Naive thymus-derived CD4-positive, alpha-beta T cell (primary cell): Measurements from ENCODE around the gene STK40. TPM values are rescaled to one million over a fixed set of nuclear protein-coding genes. Genes with fewer than 3 reads are reported as not detected.

ENCODE experiments used
- ATAC-seq: fragments of 150-1000 bp; cut with Tn5 transposase; 2 replicates; pipeline ENCODE4 v1.10.0; 2021; ENCODE audit warnings: mild to moderate bottlenecking, moderate library complexity
- CTCF ChIA-PET: fragments of 350-600 bp; sonication (Branson Sonifier 250); formaldehyde crosslinking; loops from one replicate; lab custom pipeline; 2021; ENCODE audit warnings: antibody characterized with exemption; lab: Charles Lee
- POLR2A ChIA-PET: fragments of 350-600 bp; sonication (Branson Sonifier 250); formaldehyde crosslinking; loops from one replicate; lab custom pipeline; 2021; ENCODE audit warnings: antibody characterized with exemption, inconsistent platforms; lab: Charles Lee
- DNase-seq, 9 donors: peaks; one replicate each; pipeline versions ENCODE4 v3.0.0 to v3.0.0-alpha.2; 2020 to 2022; ENCODE audit warnings: mixed read lengths in 1 of 9
- H3K27ac ChIP-seq: one replicate; pipeline ENCODE4 v1.7.0; 2013; ENCODE audit warnings: mild to moderate bottlenecking, low read depth, low read length, moderate library complexity
- H3K27me3 ChIP-seq, 2 donors: one replicate each; pipeline ENCODE4 v1.7.0; 2013; ENCODE audit warnings: low read length in 2 of 2, mild to moderate bottlenecking in 2 of 2, moderate library complexity in 2 of 2; ENCODE audit not compliant: control insufficient read depth in 2 of 2, insufficient read depth in 2 of 2
- H3K36me3 ChIP-seq, 3 experiments: 1 replicate in 2 of 3; 2 replicates in 1 of 3; pipeline ENCODE4 v1.7.0; 2013; ENCODE audit warnings: low read length in 3 of 3, mild to moderate bottlenecking in 3 of 3, moderate library complexity in 1 of 3; ENCODE audit not compliant: insufficient read depth in 3 of 3, control insufficient read depth in 2 of 3
- H3K4me1 ChIP-seq, 2 donors: one replicate each; pipeline ENCODE4 v1.7.0; 2013; ENCODE audit warnings: low read length in 2 of 2, mild to moderate bottlenecking in 2 of 2, moderate library complexity in 1 of 2; ENCODE audit not compliant: control insufficient read depth in 2 of 2, insufficient read depth in 2 of 2
- H3K4me3 ChIP-seq: 2 replicates; pipeline ENCODE4 v1.7.0; 2013; ENCODE audit warnings: mild to moderate bottlenecking, low read length
- H3K9me3 ChIP-seq, 3 experiments: 1 replicate in 2 of 3; 2 replicates in 1 of 3; pipeline ENCODE4 v1.7.0; 2013; ENCODE audit warnings: low read length in 3 of 3; ENCODE audit not compliant: control insufficient read depth in 2 of 3
- H3K27ac Mint-ChIP-seq, 9 donors: one replicate each; pipeline ENCODE4 v1.8.0; 2020 to 2022; ENCODE audit warnings: mixed read lengths in 9 of 9, mild to moderate bottlenecking in 8 of 9, moderate library complexity in 5 of 9, inconsistent platforms in 2 of 9
- H3K27me3 Mint-ChIP-seq, 5 donors: one replicate each; pipeline ENCODE4 v1.8.0; 2021 to 2022; ENCODE audit warnings: mixed read lengths in 5 of 5, mild to moderate bottlenecking in 1 of 5
- H3K36me3 Mint-ChIP-seq, 5 donors: one replicate each; pipeline ENCODE4 v1.8.0; 2020 to 2022; ENCODE audit warnings: mixed read lengths in 5 of 5, mild to moderate bottlenecking in 3 of 5, inconsistent platforms in 1 of 5
- H3K4me1 Mint-ChIP-seq, 7 donors: one replicate each; pipeline ENCODE4 v1.8.0; 2020 to 2022; ENCODE audit warnings: mixed read lengths in 7 of 7, mild to moderate bottlenecking in 3 of 7, inconsistent platforms in 1 of 7
- H3K4me3 Mint-ChIP-seq, 10 donors: one replicate each; pipeline ENCODE4 v1.8.0; 2020 to 2022; ENCODE audit warnings: mild to moderate bottlenecking in 10 of 10, mixed read lengths in 10 of 10, moderate library complexity in 6 of 10, inconsistent platforms in 2 of 10
- H3K9me3 Mint-ChIP-seq, 11 donors: one replicate each; pipeline ENCODE4 v1.8.0; 2020 to 2022; ENCODE audit warnings: mixed read lengths in 11 of 11, mild to moderate bottlenecking in 4 of 11, inconsistent platforms in 1 of 11, moderate library complexity in 1 of 11
- intact Hi-C, 2 donors: fragments of 100-400 bp; cut with micrococcal nuclease; formaldehyde crosslinking; loops; one replicate each; pipeline ENCODE4 v1.15.1; 2023
- polyA plus RNA-seq, 2 donors: library from polyadenylated mRNA; unstranded; fragments of 300-500 nt; fragmentation: Illumina TruSeq; gene quantifications; one replicate each; pipeline ENCODE4 v1.2.3, GENCODE V29; 2021
- total RNA-seq, 6 experiments: library from RNA in 5 of 6; stranded (reverse) in 5 of 6; gene quantifications; 1 replicate in 5 of 6; 2 replicates in 1 of 6; pipeline ENCODE4 v1.2.3 and lab custom pipeline; 2021 to 2026

STK40 gene
- total and polyA plus RNA-seq, 7 experiments from 2014 or later: 27.6 to 56.8 (median 46.8) TPM

GRCh38 chr1:36389261-36389660 is 3.5 kb upstream of the STK40 start:
- no peaks in the 10 kb centered on the region for H3K9me3 Mint-ChIP-seq
- H3K27ac ChIP-seq: no peak overlapping the region
- ChIA-PET POLR2A (interaction anchor here (0.8 to 3.9 kb wide), 2 partner anchors 8 to 28 kb away, joined by 6 to 37 read pairs; partner anchors contain the start of gene LSM10), CTCF (interaction anchor here (0.7 to 1.4 kb wide), 3 partner anchors 10 to 46 kb away, joined by 3 to 9 read pairs (median 4); no protein-coding TSS in a partner anchor)
- peaks cover 0 to 58% (median 0%) of the 10 kb centered on the region in 3 experiments for H3K36me3 ChIP-seq
- no peaks in the 10 kb centered on the region for H3K27me3 Mint-ChIP-seq
- DNase-seq (no peak), ATAC-seq (no peak)
- no peaks in the 10 kb centered on the region for H3K27me3 ChIP-seq
- peak overlapping the region in 4 of 9 donors; percentile 4 to 36 (median 18) for H3K27ac Mint-ChIP-seq
- intact Hi-C loops: loop anchor here in 1 of 2 donors (5.0 kb wide), 1 partner anchor 73 kb away; the partner anchor contains the start of gene MRPS15
- H3K4me3 ChIP-seq: no peak overlapping the region
- peaks cover 3 to 19% (median 8%) of the 10 kb centered on the region in 5 donors for H3K36me3 Mint-ChIP-seq
- H3K4me3 Mint-ChIP-seq: no peak overlapping the region
- H3K9me3 ChIP-seq: no peaks in the 10 kb centered on the region
- H3K4me1 Mint-ChIP-seq: peaks cover 23 to 54% (median 32%) of the 10 kb centered on the region in 7 donors
- peaks cover 15 to 17% of the 10 kb centered on the region in 2 donors for H3K4me1 ChIP-seq

GRCh38 chr1:36387141-36387949 is 1.6 kb upstream of the STK40 start:
- CTCF ChIA-PET: interaction anchor here (0.7 to 5.6 kb wide), 8 partner anchors 10 to 81 kb away, joined by 3 to 38 read pairs (median 6); partner anchors contain the start of genes LSM10 and SH3D21
- Mint-ChIP-seq H3K36me3 (peaks cover 3 to 19% (median 8%) of the 10 kb centered on the region in 5 donors), H3K27me3 (no peaks in the 10 kb centered on the region), H3K27ac (peak overlapping the region; percentile 91 to 99 (median 97)), H3K9me3 (no peaks in the 10 kb centered on the region), H3K4me1 (peaks cover 35 to 64% (median 46%) of the 10 kb centered on the region in 7 donors), H3K4me3 (peak overlapping the region in 4 of 10 donors; percentile 85 to 94 (median 90))
- peaks cover 0 to 40% (median 0%) of the 10 kb centered on the region in 3 experiments for H3K36me3 ChIP-seq
- intact Hi-C loops: loop anchor here in 1 of 2 donors (2.0 to 5.0 kb wide), 2 partner anchors 75 to 231 kb away; partner anchors contain the start of genes MAP7D1 and MRPS15
- ATAC-seq: no peak
- no peaks in the 10 kb centered on the region for H3K27me3 ChIP-seq
- H3K4me3 ChIP-seq: no peak overlapping the region
- peaks cover 26 to 29% of the 10 kb centered on the region in 2 donors for H3K4me1 ChIP-seq
- POLR2A ChIA-PET: interaction anchor here (0.6 to 3.9 kb wide), 11 partner anchors 9 to 163 kb away, joined by 3 to 37 read pairs (median 3); partner anchors contain the start of genes LSM10 and THRAP3
- peak overlapping the region; percentile 88 for H3K27ac ChIP-seq
- no peaks in the 10 kb centered on the region for H3K9me3 ChIP-seq
- DNase-seq: no peak

DNA sequence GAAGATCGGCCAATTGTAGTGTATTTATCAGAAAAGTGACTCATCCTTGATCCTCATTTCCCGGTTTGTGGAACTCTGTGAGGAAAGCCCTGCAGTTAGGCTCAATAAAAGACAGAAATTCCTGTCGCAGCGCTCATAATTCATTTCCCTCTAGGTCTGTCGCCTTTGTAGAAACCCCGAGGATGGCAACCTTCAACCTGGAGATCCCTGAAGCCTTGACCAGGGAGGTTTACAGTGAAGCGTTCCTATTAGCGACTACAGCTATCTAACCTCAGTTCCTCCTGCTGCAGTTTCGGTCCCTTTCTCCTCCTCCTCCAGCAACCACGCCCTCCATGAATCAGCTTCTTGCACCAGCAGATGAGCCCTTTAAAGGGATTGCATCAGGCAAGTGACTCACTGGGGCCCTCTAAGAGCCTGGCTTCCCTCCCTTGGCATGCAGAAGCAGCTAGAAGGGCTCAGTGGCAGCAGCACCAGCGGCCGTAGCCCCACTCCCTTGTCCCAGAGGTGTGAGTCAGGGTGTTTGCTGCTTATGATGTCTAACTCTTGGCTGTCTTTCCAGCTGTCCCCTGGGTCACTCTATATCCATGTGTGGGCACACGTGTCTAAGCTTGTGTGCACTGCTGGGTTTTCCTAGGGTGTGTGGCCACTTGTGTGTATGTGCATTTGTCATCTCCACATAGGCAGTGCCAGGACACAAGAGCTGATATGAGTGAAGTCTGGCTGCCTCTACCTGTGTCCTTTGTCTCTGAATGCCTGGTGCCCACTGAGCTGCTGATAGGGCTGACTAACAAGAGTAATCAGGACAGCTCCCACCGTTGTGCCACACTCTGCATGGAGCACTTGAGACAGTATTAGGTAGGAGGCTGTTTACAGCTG is 779 bp upstream of the STK40 start:
- Mint-ChIP-seq H3K36me3 (peaks cover 0 to 17% (median 8%) of the 10 kb centered on the region in 5 donors), H3K9me3 (peaks cover 0 to 2% (median 0%) of the 10 kb centered on the region in 11 donors), H3K4me3 (peak overlapping the region; percentile 85 to 95 (median 92)), H3K27me3 (no peaks in the 10 kb centered on the region), H3K4me1 (peaks cover 43 to 67% (median 52%) of the 10 kb centered on the region in 7 donors), H3K27ac (peak overlapping the region; percentile 91 to 99 (median 97))
- CTCF ChIA-PET: interaction anchor here (0.7 to 5.6 kb wide), 9 partner anchors 11 to 80 kb away, joined by 3 to 38 read pairs (median 5); partner anchors contain the start of genes LSM10 and SH3D21
- DNase-seq (peak in 8 of 9 donors; percentile 33 to 89 (median 46)), ATAC-seq (peak; percentile 58)
- POLR2A ChIA-PET: interaction anchor here (0.6 to 3.9 kb wide), 11 partner anchors 8 to 162 kb away, joined by 3 to 37 read pairs (median 3); partner anchors contain the start of genes LSM10 and THRAP3
- Histone ChIP-seq H3K4me1 (peaks cover 26 to 29% of the 10 kb centered on the region in 2 donors), H3K27ac (peak overlapping the region; percentile 88), H3K9me3 (no peaks in the 10 kb centered on the region), H3K4me3 (peak overlapping the region; percentile 76), H3K27me3 (no peaks in the 10 kb centered on the region), H3K36me3 (peaks cover 0 to 32% (median 0%) of the 10 kb centered on the region in 3 experiments)
- intact Hi-C loops: loop anchor here (1.0 to 5.0 kb wide), 16 partner anchors 11 to 237 kb away; partner anchors contain the start of genes LSM10 (in 2 of the 2), MRPS15 (in 2 of the 2), THRAP3 (in 2 of the 2) and TRAPPC3 (in 2 of the 2)

DNA sequence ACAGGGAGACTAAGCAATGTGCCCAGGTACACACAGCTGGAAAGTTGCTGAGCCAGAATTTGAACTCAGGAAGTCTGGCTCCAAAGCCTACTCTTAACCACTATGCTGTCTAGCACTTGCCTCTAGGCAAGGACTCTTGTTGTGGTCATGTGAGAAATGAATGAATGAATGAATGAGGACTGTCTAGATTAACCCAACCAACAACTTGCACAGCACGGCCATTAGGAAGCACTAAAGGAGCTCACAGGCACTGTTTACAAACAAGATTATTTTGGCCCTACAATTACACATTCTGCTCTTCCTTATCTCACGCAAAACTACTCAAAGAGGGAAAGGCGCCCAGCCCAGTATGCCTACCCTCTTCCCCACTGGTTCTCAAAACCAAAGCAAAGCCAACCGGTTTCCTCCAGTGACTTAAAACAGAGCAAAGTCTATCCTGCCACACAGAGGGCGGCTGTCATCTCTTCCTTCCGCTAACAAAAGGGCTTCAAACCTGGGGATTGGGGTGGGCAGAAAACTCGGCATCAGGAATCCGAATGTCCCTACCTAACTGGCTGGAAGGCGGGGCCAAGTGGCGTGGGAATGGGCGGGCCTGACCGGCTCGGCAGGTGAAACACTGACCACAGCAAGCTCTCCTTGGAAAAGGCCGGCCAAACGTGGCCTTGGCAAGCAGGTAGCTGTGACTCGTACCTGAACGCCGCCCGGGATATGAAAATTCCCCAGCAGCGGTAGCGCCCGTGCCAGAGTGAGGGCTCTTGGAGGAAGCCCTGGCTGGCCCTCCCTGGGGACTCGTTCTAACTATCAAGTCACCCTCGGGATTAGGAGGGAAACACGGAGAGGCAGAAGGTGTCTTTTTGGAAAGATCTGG is 948 bp downstream of the STK40 start:
- no peak for ATAC-seq
- POLR2A ChIA-PET: interaction anchor here (0.5 to 4.0 kb wide), 13 partner anchors 11 to 291 kb away, joined by 3 to 32 read pairs (median 4); partner anchors contain the start of genes LSM10 and MRPS15
- intact Hi-C loops: loop anchor here in 1 of 2 donors (5.0 kb wide), 1 partner anchor 78 kb away; the partner anchor contains the start of gene MRPS15
- H3K27me3 ChIP-seq: no peaks in the 10 kb centered on the region
- peak overlapping the region; percentile 85 to 95 (median 93) for H3K4me3 Mint-ChIP-seq
- H3K36me3 ChIP-seq: peaks cover 0 to 14% (median 0%) of the 10 kb centered on the region in 3 experiments
- H3K27ac ChIP-seq: peak overlapping the region; percentile 97
- H3K36me3 Mint-ChIP-seq: peaks cover 0 to 16% (median 3%) of the 10 kb centered on the region in 5 donors
- peaks cover 26 to 29% of the 10 kb centered on the region in 2 donors for H3K4me1 ChIP-seq
- CTCF ChIA-PET: interaction anchor here (1.0 to 5.6 kb wide), 6 partner anchors 17 to 42 kb away, joined by 3 to 48 read pairs (median 4); no protein-coding TSS in a partner anchor
- DNase-seq: peak; percentile 18 to 62 (median 51)
- peak overlapping the region; percentile 83 to 97 (median 95) for H3K27ac Mint-ChIP-seq
- peak overlapping the region; percentile 96 for H3K4me3 ChIP-seq
- H3K4me1 Mint-ChIP-seq: peaks cover 55 to 75% (median 65%) of the 10 kb centered on the region in 7 donors
- H3K27me3 Mint-ChIP-seq: no peaks in the 10 kb centered on the region
- no peaks in the 10 kb centered on the region for H3K9me3 ChIP-seq
- H3K9me3 Mint-ChIP-seq: peaks cover 0 to 2% (median 0%) of the 10 kb centered on the region in 11 donors

DNA sequence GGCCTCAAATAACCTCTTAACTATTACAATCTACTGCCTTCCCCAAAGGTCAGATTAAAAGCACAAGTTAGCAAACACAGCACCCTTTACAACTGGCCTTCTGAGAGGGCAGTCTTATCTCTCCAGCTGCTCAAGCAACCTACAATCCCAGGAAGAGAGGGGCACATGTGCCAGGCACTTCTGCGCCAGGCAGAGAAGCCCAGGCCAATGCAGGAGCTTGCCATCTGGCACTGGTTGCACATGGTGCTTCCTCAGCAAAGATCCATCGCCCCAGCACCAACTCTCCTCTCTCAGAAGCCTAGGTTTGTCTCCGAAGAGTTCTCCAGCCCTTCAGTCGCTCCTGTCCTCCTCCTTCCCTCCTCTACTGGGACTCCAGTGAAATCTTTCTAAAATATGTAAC is 2.5 kb downstream of the STK40 start:
- Mint-ChIP-seq H3K4me3 (peak overlapping the region in 9 of 10 donors; percentile 40 to 94 (median 85)), H3K9me3 (peaks cover 0 to 2% (median 0%) of the 10 kb centered on the region in 11 donors), H3K27ac (peak overlapping the region in 8 of 9 donors; percentile 44 to 87 (median 70)), H3K36me3 (peaks cover 0 to 10% (median 4%) of the 10 kb centered on the region in 5 donors), H3K4me1 (peaks cover 62 to 84% (median 78%) of the 10 kb centered on the region in 7 donors), H3K27me3 (no peaks in the 10 kb centered on the region)
- Histone ChIP-seq H3K27ac (no peak overlapping the region), H3K36me3 (peaks cover 0 to 7% (median 0%) of the 10 kb centered on the region in 3 experiments), H3K9me3 (no peaks in the 10 kb centered on the region), H3K4me1 (peaks cover 26 to 37% of the 10 kb centered on the region in 2 donors), H3K4me3 (no peak overlapping the region), H3K27me3 (no peaks in the 10 kb centered on the region)
- intact Hi-C loops: loop anchor here in 1 of 2 donors (2.0 kb wide), 1 partner anchor 14 kb away; the partner anchor contains the start of gene LSM10
- POLR2A ChIA-PET: interaction anchor here (4.0 kb wide), 1 partner anchor 15 kb away, joined by 32 read pairs; the partner anchor contains the start of gene LSM10
- no peak for DNase-seq
- CTCF ChIA-PET: interaction anchor here (5.0 to 5.6 kb wide), 2 partner anchors 15 to 40 kb away, joined by 38 to 48 read pairs; no protein-coding TSS in a partner anchor
- ATAC-seq: no peak
